Ectodermal cell (in vitro differentiated cells): ENCODE measurements around the gene ATP1B3.
"Not testable (repeated sequence)": the region's sequence is repeated elsewhere in the genome, so short reads cannot be mapped to it uniquely, and the experiment has no call there.

Experiments used
- H3K27ac ChIP-seq: 2 replicates; pipeline ENCODE4 v1.7.0; 2013; ENCODE audit warnings: mild to moderate bottlenecking, low read depth, low read length; ENCODE audit not compliant: insufficient read depth, poor library complexity, severe bottlenecking
- H3K27me3 ChIP-seq: 2 replicates; pipeline ENCODE4 v1.7.0; 2013; ENCODE audit warnings: mild to moderate bottlenecking, low read length; ENCODE audit not compliant: insufficient read depth, control insufficient read depth, poor library complexity, severe bottlenecking
- H3K36me3 ChIP-seq: one replicate; pipeline ENCODE4 v1.7.0; 2013; ENCODE audit warnings: low read length; ENCODE audit not compliant: control insufficient read depth, insufficient read depth
- H3K4me1 ChIP-seq: one replicate; pipeline ENCODE4 v1.7.0; 2013; ENCODE audit warnings: low read length; ENCODE audit not compliant: control insufficient read depth, insufficient read depth
- H3K4me3 ChIP-seq: 2 replicates; pipeline ENCODE4 v1.7.0; 2013; ENCODE audit warnings: low read depth, low read length, control low read depth; ENCODE audit not compliant: insufficient read depth
- H3K9me3 ChIP-seq: 2 replicates; pipeline ENCODE4 v1.7.0; 2013; ENCODE audit warnings: mild to moderate bottlenecking, low read length, moderate library complexity; ENCODE audit not compliant: control insufficient read depth
- WGBS, 2 experiments: methylation state at CpG; one replicate each; pipeline ENCODE4 v1.1.7; 2013; ENCODE audit warnings: missing lambda C conversion rate in 2 of 2; 5-methylcytosine and 5-hydroxymethylcytosine counted together

The ATP1B3 gene

GRCh38 chr3:141900343-141900742 is 23.9 kb downstream of the ATP1B3 start:
- Histone ChIP-seq H3K4me3 (no peak overlapping the region), H3K36me3 (peaks cover 5% of the 10 kb centered on the region)
- 95 to 98% methylated on average over 3 of the region's 3 CpGs for WGBS, 2 experiments

DNA sequence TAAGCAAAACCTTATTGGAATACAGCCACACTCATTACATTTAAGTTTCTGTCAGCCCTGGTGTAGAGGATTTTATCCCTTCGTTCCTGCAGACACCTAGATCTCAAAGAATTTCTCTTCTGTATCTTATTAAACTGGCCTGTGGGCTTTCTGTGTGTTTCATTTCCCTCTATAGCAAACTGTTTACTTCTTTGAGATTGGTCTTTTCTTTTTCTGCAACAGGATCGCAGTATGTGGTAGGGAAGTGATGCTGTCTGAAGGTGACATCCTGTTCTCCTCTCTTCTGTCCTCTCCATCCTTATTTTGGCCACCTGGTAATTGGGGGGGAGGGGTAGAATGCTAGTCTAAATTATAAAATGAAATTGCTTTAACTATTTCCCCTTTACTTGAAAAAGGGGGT is 25.5 kb downstream of the ATP1B3 start:
- Histone ChIP-seq H3K9me3 (peaks cover 4% of the 10 kb centered on the region), H3K27me3 (no peaks in the 10 kb centered on the region), H3K27ac (no peak overlapping the region), H3K36me3 (peaks cover 3% of the 10 kb centered on the region), H3K4me1 (no peaks in the 10 kb centered on the region), H3K4me3 (no peak overlapping the region)
- 77% methylated on average over 2 of the region's 2 CpGs; no CpG with 5 or more reads in 1 of the 2 experiments for WGBS, 2 experiments

More at GRCh38 chr3:141900343-141900742, 23.9 kb downstream of the ATP1B3 start:
- H3K27ac ChIP-seq = no peak overlapping the region
- no peaks in the 10 kb centered on the region for H3K4me1 ChIP-seq
- H3K27me3 ChIP-seq = no peaks in the 10 kb centered on the region
- H3K9me3 ChIP-seq = peaks cover 4% of the 10 kb centered on the region

DNA sequence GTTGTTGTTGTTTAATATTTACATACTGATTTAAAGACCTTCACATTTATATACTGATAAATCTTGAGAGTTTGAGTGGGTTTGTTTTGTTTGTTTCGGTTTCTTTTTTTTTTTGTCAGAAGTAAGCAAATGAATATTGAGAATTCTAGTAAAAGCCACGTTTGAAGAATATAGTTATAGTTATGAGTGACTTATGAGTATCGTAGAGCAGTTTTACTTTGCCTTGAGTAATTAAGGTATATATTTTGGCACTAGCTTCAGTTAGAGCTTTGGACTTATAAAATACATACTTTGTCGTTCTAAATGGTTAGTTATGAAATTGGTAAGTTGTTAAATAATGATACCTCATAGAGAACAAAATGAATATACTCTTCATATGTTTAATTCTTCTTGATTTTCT is 27.8 kb downstream of the ATP1B3 start:
- H3K4me1 ChIP-seq = no peaks in the 10 kb centered on the region
- H3K27me3 ChIP-seq = no peaks in the 10 kb centered on the region
- no peak overlapping the region for H3K27ac ChIP-seq
- no peak overlapping the region for H3K4me3 ChIP-seq
- peaks cover 5% of the 10 kb centered on the region for H3K36me3 ChIP-seq
- 83 to 86% methylated on average over 3 of the region's 4 CpGs for WGBS, 2 experiments
- peaks cover 4% of the 10 kb centered on the region for H3K9me3 ChIP-seq

DNA sequence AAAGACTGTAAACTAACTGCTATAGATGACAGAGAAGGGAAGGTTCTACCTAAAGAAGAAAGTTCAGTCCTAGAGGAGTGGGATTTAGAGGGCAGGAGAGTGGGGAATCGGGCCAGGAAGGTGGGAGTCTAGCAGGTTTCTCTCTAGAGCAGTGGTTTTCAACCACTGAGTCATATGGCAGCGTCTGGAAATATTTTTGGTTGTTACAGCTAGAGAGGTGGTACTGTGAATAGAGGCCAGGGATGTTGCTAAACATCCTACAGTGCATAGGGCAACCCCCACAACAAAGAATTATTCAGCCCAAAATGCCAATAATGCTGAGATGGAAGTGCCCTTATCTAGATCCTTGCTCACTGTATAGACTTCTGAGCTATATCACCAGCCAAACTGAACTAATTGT is 28.7 kb downstream of the ATP1B3 start:
- 93% methylated on average over 2 of the region's 2 CpGs for WGBS, 2 experiments
- Histone ChIP-seq H3K4me3 (no peak overlapping the region), H3K27me3 (no peaks in the 10 kb centered on the region), H3K36me3 (peaks cover 10% of the 10 kb centered on the region), H3K27ac (no peak overlapping the region), H3K4me1 (no peaks in the 10 kb centered on the region), H3K9me3 (peaks cover 4% of the 10 kb centered on the region)

- Histone ChIP-seq H3K27ac (no peak overlapping the region), H3K36me3 (peaks cover 15% of the 10 kb centered on the region), H3K27me3 (no peaks in the 10 kb centered on the region), H3K4me3 (no peak overlapping the region), H3K9me3 (no peaks in the 10 kb centered on the region), H3K4me1 (no peaks in the 10 kb centered on the region)
These were observed 33.0 kb downstream of the ATP1B3 start for GRCh38 chr3:141909408-141909807.

- not testable (repeated sequence) for H3K27me3 ChIP-seq, H3K4me3 ChIP-seq, H3K27ac ChIP-seq, H3K9me3 ChIP-seq, H3K4me1 ChIP-seq
- 90 to 92% methylated on average over 3 to 4 of the region's 4 CpGs for WGBS, 2 experiments
- peaks cover 15% of the 10 kb centered on the region for H3K36me3 ChIP-seq
These were observed 33.5 kb downstream of the ATP1B3 start for GRCh38 chr3:141909986-141910385.

DNA sequence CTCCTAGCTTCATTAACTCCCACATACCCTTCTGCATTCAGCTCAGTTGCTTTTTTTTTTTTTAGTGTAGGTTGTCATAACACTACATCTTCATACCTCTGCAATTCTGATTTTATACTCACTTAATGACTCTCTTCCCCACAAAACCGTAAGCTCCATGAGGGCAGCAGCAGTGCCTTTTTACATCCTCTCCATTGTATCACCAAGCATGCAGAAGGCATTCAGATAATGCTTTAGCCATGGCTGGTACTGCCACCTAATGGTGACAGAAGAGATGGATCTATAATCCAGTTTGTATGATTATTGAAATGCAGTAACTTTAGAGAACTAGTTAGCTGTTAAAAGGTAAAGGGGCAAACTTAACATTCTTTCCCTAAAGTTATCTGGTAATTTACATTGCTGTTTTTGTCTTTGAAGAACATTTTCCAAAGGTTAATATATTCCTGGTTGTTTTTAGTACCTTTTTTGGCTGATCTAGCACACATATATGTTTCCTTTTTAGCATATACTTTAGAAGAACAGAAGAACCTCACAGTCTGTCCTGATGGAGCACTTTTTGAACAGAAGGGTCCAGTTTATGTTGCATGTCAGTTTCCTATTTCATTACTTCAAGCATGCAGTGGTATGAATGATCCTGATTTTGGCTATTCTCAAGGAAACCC is 36.8 kb downstream of the ATP1B3 start:
- Histone ChIP-seq H3K9me3 (no peaks in the 10 kb centered on the region), H3K27ac (no peak overlapping the region), H3K4me1 (no peaks in the 10 kb centered on the region), H3K36me3 (peaks cover 15% of the 10 kb centered on the region), H3K4me3 (no peak overlapping the region), H3K27me3 (no peaks in the 10 kb centered on the region)
- WGBS, 2 experiments = 78 to 90% methylated on average over 1 of the region's 1 CpG

DNA sequence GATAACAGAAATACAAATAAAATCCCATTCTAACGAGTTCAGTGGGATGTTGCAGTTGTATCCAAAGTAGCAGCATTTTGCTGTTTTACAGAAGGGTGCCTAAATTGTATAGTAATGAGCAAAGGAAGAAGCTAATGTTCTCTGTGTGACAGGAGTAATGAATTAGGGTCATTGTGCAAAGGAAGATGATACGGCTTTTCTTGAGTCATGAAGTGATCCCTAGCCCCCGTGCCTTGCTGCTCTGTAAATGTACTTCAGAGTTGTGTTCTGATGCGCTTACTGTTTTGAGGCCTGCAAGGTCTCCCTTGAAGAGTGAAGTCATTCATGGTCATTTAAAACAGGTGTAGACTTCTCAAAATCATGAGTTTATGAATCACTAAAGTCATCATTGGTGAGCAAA is 37.9 kb downstream of the ATP1B3 start:
- peaks cover 12% of the 10 kb centered on the region for H3K36me3 ChIP-seq
- no peaks in the 10 kb centered on the region for H3K9me3 ChIP-seq
- WGBS, 2 experiments = 92 to 95% methylated on average over 4 of the region's 4 CpGs

DNA sequence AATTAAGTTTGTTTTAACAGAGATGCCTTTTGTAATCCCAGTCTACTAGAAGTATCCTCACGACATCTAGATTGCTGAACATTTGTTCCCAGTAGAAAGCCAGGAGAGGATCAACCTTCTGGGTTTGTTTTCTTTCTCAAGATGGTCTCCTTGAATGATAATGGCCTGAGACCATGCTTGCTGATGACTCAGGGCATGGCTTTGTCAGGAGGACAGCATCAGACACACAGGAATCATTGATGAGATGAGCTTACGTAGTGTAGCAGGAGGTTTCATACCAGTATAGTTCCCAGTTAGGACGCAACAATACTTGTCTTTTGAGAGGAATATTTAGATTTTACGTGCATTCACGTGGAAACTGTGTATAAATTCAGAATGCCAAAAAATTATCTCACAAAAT is 38.6 kb downstream of the ATP1B3 start:
- H3K4me1 ChIP-seq = no peaks in the 10 kb centered on the region
- no peaks in the 10 kb centered on the region for H3K27me3 ChIP-seq
- H3K4me3 ChIP-seq = no peak overlapping the region
- 92 to 97% methylated on average over 3 to 5 of the region's 5 CpGs for WGBS, 2 experiments
- H3K9me3 ChIP-seq = no peaks in the 10 kb centered on the region
- peaks cover 8% of the 10 kb centered on the region for H3K36me3 ChIP-seq
- H3K27ac ChIP-seq = no peak overlapping the region

More for the DNA sequence above, 37.9 kb downstream of the ATP1B3 start:
- Histone ChIP-seq H3K27me3 (no peaks in the 10 kb centered on the region), H3K4me1 (no peaks in the 10 kb centered on the region), H3K27ac (no peak overlapping the region), H3K4me3 (no peak overlapping the region)

DNA sequence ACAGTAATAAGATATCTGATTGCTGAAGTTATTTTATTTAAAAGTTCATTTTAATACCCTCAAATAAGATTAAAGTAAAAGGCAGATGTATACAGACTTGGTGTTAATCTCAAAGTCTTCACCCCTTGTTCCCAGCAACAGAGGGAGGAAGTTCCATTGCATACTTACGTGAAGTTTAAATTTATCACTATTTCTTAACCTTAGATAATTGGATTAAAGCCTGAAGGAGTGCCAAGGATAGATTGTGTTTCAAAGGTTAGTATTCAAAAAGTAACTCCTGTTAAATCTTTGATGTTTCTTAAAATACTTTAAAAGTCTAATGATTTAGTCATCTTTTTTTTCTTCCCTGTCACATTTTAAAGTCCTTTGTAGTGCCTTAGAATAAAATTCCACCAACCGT is 39.3 kb downstream of the ATP1B3 start:
- Histone ChIP-seq H3K4me3 (no peak overlapping the region), H3K4me1 (no peaks in the 10 kb centered on the region), H3K9me3 (no peaks in the 10 kb centered on the region), H3K27ac (no peak overlapping the region), H3K36me3 (peaks cover 8% of the 10 kb centered on the region), H3K27me3 (no peaks in the 10 kb centered on the region)
- WGBS, 2 experiments = 82 to 100% methylated on average over 1 to 2 of the region's 2 CpGs

DNA sequence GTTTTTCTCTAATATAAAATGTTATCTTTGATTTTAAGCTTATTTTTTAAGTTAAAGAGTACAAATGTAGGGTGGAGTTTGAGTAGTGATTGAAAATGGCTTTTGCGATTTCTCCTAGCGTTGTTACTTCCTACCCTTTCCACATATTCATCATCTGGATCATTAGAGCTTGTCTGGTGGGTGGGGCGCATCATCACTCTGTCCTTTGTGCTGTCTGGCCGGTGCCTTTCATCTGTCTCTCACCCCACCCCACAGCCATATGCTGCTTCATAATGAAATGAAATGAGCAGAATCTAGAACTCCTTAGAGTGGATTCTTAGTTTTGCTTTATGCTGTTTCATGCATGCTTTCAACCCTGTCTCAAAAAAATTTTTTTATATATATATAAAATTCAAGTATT is 44.3 kb downstream of the ATP1B3 start:
- WGBS, 2 experiments = 88 to 91% methylated on average over 4 of the region's 4 CpGs
- Histone ChIP-seq H3K9me3 (no peaks in the 10 kb centered on the region), H3K36me3 (peaks cover 3% of the 10 kb centered on the region), H3K4me1 (no peaks in the 10 kb centered on the region), H3K4me3 (no peak overlapping the region), H3K27me3 (no peaks in the 10 kb centered on the region), H3K27ac (no peak overlapping the region)
